Uterus (tissue), 2 donors: ENCODE data around the gene PHACTR2.
"Not testable (repeated sequence)": the region's sequence is repeated elsewhere in the genome, so short reads cannot be mapped to it uniquely, and the experiment has no call there.

Experiments used
- CTCF ChIP-seq, 4 experiments: fragments of 200-600 bp in 2 of 4; fragments of 450-650 bp in 2 of 4; sonication (generic) in 2 of 4; IDR thresholded peaks; one replicate each; pipeline ENCODE4 v1.5.1; 2016 to 2019; ENCODE audit warnings: antibody characterized with exemption in 4 of 4, mild to moderate bottlenecking in 2 of 4, moderate library complexity in 1 of 4
- POLR2A ChIP-seq, 2 donors: fragments of 450-650 bp; IDR thresholded peaks; one replicate each; pipeline ENCODE4 v1.6.1; 2016; ENCODE audit warnings: antibody characterized with exemption in 2 of 2, mild to moderate bottlenecking in 1 of 2, moderate library complexity in 1 of 2

- TF ChIP-seq CTCF, POLR2A (IDR thresholded peaks at IDR 0.05): not testable (repeated sequence)
Observed at GRCh38 chr6:143873600-143873999, 195.8 kb downstream of the PHACTR2 start.
